B cell (primary cell): Measurements from ENCODE around the gene RFX4.

Experiments
- EZH2 ChIP-seq: IDR thresholded peaks from 2 replicates; pipeline ENCODE4 v1.6.1; 2012; ENCODE audit warnings: borderline replicate concordance, low read depth, mild to moderate bottlenecking, moderate library complexity, low read length; ENCODE audit not compliant: insufficient read depth, poor library complexity, severe bottlenecking
- TF ChIP-seq, protein P1 (sequence below): fragments of 200-600 bp; IDR thresholded peaks from one replicate; pipeline ENCODE4 v1.8.0; 2022; ENCODE audit warnings: antibody characterized with exemption, mild to moderate bottlenecking

- TF ChIP-seq, protein P1, sequence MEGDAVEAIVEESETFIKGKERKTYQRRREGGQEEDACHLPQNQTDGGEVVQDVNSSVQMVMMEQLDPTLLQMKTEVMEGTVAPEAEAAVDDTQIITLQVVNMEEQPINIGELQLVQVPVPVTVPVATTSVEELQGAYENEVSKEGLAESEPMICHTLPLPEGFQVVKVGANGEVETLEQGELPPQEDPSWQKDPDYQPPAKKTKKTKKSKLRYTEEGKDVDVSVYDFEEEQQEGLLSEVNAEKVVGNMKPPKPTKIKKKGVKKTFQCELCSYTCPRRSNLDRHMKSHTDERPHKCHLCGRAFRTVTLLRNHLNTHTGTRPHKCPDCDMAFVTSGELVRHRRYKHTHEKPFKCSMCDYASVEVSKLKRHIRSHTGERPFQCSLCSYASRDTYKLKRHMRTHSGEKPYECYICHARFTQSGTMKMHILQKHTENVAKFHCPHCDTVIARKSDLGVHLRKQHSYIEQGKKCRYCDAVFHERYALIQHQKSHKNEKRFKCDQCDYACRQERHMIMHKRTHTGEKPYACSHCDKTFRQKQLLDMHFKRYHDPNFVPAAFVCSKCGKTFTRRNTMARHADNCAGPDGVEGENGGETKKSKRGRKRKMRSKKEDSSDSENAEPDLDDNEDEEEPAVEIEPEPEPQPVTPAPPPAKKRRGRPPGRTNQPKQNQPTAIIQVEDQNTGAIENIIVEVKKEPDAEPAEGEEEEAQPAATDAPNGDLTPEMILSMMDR: no peak
- no peak for TF ChIP-seq EZH2
Observed at GRCh38 chr12:106704081-106704480, 121.3 kb downstream of the RFX4 start.
